NCI-H1930 (cell line): ENCODE measurements around the gene EID3.
"Not testable (repeated sequence)": the region's sequence is repeated elsewhere in the genome, so short reads cannot be mapped to it uniquely, and the experiment has no call there.

Source experiments
- DNase-seq, 2 experiments: peaks; one replicate each; lab custom pipeline; 2025; lab: John Stamatoyannopoulos, UW

Gene EID3

GRCh38 chr12:104303538-104304151, at the start of gene EID3:
EID3 (plus strand) TSS chr12:104303739; CDS start chr12:104303935, 196 bp downstream.
- no peak for DNase-seq

DNA sequence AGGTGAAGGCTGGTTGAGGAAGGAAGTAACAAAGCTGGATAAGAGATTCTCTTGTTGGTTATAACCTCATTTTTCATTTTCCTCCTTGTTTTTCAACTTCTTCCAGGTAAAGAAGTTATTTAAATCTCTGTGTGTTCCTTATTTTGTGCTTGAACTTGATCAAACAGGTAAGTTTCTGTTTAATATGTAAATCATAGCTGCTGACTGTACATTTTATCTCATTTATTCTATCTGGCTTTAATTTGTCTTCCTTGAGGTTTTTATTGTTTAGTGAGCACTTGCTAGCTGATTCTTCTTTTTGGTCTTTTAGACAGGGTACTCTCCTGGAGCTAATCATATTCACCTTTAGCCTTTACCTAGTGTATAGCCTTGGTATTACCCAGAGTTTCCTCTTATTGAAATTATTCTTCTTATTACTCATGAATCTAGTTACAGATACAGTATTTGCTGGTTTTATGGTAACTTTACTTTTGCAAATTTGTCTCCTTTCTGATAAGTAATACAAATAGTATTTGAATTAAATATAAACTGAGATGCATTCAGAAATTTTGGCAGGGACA, 45.5 kb upstream of the EID3 start:
- DNase-seq, result no peak

GRCh38 chr12:104258476-104259067, 45.0 kb upstream of the EID3 start:
- no peak for DNase-seq

- DNase-seq, result no peak
Measured at GRCh38 chr12:104263026-104263425, 40.5 kb upstream of the EID3 start.

GRCh38 chr12:104263580-104264358, 39.8 kb upstream of the EID3 start:
- DNase-seq, result peak in 1 of 2 experiments; percentile 33

DNA sequence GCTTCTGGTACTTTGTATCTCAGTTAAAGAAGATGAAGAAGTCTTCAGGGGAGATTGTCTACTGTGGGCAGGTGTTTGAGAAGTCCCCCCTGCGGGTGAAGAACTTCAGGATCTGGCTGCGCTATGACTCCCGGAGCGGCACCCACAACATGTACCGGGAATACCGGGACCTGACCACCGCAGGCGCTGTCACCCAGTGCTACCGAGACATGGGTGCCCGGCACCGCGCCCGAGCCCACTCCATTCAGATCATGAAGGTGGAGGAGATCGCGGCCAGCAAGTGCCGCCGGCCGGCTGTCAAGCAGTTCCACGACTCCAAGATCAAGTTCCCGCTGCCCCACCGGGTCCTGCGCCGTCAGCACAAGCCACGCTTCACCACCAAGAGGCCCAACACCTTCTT, 38.1 kb upstream of the EID3 start:
- not testable (repeated sequence) for DNase-seq

GRCh38 chr12:104272938-104273337, 30.6 kb upstream of the EID3 start:
- DNase-seq, result no peak

DNA sequence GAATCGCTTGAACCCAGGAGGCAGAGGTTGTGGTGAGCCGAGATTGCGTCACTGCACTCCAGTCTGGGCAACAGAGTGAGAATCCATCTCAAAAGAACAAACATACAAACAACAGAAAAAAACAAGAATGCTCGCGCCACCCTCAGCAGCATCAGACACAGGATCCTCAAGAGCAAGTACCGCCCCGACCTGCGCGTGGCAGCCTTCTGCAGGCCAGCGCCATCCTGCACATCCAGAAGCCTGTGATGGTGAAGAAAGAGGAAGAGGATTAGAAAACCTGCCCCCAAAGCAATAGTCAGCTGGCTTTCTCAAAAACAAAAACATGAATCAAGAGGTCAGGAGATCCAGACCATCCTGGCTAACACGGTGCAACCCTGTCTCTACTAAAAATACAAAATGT, 30.0 kb upstream of the EID3 start:
- DNase-seq, result no peak

GRCh38 chr12:104274811-104275210, 28.7 kb upstream of the EID3 start:
- no peak for DNase-seq

- DNase-seq, result no peak
Measured at GRCh38 chr12:104275689-104276088, 27.9 kb upstream of the EID3 start.

DNA sequence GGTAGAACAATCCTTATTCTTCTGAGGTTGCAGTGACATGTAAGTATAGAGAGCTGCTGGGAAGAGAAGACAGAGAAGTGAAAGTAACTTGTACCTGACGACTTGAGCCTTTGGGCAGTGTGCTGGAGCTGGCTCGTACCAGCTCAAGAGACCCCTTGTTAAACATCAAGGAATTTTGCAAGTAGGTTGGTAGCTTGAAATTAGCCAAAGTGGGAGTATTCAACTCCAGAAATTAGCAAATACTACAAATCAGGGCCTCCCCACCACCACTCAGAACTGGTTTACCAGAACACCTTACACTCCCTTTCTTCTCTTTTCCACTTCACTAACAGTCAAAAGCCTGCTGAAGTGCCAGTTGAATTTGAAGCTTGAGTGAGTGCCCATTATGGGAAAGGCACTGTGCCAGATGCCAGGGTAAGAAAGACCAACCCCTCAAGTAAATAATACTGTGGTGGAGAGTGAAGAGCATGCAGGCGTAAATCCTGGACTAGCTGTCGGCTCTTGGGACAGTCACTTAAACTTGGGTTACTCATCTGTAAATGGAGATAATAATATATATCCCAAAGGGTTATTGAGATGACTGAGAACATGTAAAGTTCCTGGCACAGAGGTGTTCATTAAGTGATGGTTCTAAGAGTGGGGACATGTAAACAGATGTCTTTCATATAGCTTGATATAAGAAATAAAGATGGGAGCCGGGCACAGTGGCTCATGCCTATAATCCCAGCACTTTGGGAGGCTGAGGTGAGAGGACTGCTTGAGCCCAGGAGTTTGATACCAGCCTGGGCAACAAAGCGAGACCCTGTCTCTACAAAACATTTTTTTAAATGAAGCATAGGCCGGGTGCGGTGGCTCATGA, 27.0 kb upstream of the EID3 start:
- DNase-seq, result no peak

DNA sequence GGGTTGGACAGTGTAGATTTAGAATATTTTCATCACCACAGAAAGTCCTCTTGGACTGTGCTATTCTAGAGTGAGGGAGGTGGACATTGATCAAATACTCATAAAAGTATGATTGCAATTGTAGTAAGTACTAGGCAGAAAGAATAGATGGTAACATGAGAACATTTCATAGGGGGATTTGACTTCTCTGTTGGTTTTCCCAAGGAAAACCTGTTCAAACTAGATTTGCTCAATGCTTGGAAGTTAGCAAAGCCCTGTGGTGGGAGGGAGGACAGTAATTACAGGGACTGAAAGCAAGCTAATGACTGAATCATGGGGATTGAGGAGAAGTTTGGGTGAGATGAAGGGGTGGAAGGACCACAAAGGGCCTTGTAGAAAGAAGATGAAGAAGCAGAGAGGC, 24.4 kb upstream of the EID3 start:
- no peak for DNase-seq

- no peak for DNase-seq
Measured at GRCh38 chr12:104280111-104280510, 23.4 kb upstream of the EID3 start.

DNA sequence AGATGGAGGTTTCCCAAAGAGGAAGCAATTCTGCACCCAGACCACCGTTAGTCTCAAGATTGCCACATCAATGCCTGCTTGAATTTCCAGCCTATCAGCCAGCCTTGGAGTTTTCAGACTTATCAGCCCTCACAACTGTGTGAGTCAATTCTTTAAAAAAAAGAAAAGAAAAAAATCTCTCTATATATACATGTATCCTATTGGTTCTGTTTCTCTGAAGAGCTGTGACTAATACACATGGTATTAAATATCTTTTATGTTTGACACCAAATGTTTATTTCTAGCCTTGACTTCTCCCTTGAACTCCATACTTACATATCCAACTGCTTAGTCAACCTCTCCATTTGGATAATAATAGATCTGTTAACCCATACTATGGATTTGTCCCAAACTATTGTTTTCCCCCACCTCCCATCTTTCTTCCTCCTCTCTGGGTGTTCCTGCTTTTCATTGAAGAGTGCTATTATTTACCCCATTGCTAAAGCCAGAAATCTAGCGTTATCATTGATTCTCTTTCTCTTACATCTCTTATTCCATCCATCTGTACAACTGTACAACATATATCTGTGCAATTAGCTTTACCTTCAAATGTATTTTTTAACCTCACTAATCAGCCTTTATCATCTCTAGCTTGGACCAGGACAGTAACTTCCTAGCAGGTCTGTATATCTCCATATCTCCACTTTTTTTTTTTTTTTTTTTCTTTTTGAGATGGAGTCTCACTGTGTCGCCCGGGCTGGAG, 22.7 kb upstream of the EID3 start:
- DNase-seq, result no peak

DNA sequence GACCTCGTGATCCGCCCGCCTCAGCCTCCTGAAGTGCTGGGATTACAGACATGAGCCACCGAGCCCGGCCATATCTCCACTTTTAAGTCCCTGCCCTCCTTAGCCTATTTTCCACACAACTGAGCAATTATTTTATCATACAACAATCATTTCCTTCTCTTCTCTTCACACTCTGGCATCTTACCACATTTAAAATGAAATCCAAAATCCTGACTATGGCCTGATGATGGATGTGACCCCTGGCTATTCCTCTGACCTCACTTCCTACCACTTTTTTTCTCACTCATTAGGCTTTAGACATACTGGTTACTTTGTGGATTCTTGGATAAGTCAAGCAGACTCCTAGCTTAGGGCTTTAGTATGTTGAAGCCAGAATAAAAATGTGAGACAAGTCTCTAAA, 21.9 kb upstream of the EID3 start:
- no peak for DNase-seq

GRCh38 chr12:104282109-104282508, 21.4 kb upstream of the EID3 start:
- DNase-seq, result no peak

DNA sequence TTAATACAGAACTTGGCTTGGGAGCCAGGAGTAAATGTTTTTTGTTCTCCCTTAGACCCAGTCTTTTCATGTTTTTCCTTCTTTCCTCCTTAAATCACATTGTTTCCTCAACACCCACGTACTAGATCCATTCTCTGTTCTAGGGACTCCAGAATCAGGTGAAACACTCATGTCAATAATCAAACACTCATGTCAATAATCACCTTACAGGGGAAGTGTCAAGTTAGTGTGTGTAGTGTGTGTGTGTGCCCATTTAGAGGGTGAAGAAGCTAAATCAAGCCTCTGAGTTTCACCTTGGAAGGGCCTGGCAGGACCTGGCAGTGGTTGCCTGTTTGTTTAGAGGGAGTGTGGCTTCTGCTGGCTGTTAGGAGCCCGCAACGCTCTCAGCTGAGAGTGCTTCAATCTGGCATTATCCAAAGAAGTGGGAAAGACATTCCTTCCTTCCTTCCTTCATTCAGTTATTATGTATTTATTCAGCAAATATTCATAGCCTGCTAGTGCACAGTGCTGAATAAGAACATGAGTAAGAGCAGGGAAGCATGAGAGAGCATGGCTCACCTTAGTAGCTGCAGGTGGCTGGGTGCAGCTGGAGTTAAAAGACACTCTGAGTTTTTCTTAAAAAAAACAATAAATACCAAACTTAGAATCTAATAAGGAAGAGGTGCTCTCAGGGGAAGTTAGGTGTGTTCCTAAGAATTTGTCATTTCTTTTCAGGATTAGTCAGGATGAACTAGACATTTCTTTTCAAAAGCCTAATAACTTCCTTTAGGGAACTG, 17.6 kb upstream of the EID3 start:
- DNase-seq, result peak in 1 of 2 experiments; percentile 33

GRCh38 chr12:104286516-104287482, 16.7 kb upstream of the EID3 start:
- DNase-seq, result peak; percentile 92 to 94

- DNase-seq, result peak; percentile 61 to 76
Measured at GRCh38 chr12:104288635-104289274, 14.8 kb upstream of the EID3 start.
